ENCODE measurements around the gene WNT3A.

- no peak for TF ChIP-seq CTCF (IDR thresholded peaks at IDR 0.05; ENCODE audit: insufficient read depth, low read length)
- no peak for TF ChIP-seq POLR2AphosphoS5 (IDR thresholded peaks at IDR 0.05; ENCODE audit: low read depth)
- TF ChIP-seq SPI1 (IDR thresholded peaks at IDR 0.05; ENCODE audit: borderline replicate concordance, low read depth), result no peak
Measured at GRCh38 chr1:228066416-228066815, 59.6 kb downstream of the WNT3A start.

Data from HL-60 (cell line).